Peyer's patch (tissue), 4 donors: ENCODE results near the gene NALCN. TPM values are rescaled to one million over a fixed set of nuclear protein-coding genes. Genes with fewer than 3 reads are reported as not detected.

Source experiments
- DNase-seq, 3 donors: peaks; one replicate each; pipeline ENCODE4 v3.0.0-alpha.2; 2017 to 2019
- H3K27ac ChIP-seq, 4 donors: fragments of 200-600 bp; sonication (generic); one replicate each; pipeline ENCODE4 v1.5.1; 2016 to 2019
- H3K27me3 ChIP-seq, 2 donors: fragments of 200-600 bp; sonication (generic); one replicate each; pipeline ENCODE4 v1.5.1; 2019
- H3K36me3 ChIP-seq, 3 donors: fragments of 200-600 bp; sonication (generic); one replicate each; pipeline ENCODE4 v1.5.1; 2016 to 2019
- H3K4me1 ChIP-seq, 4 donors: fragments of 200-600 bp; sonication (generic); one replicate each; pipeline ENCODE4 v1.5.1; 2016 to 2019
- H3K4me3 ChIP-seq, 4 donors: fragments of 200-600 bp; sonication (generic); 1 replicate in 3 of 4; 2 replicates in 1 of 4; pipeline ENCODE4 v1.5.1; 2016 to 2019; ENCODE audit warnings: mild to moderate bottlenecking in 1 of 4
- H3K9me3 ChIP-seq, 4 donors: fragments of 200-600 bp; sonication (generic); one replicate each; pipeline ENCODE4 v1.5.1; 2016 to 2019; ENCODE audit warnings: mild to moderate bottlenecking in 1 of 4
- POLR2A ChIP-seq, 2 donors: fragments of 450-650 bp; IDR thresholded peaks; one replicate each; pipeline ENCODE4 v1.5.1; 2017; ENCODE audit warnings: antibody characterized with exemption in 2 of 2, mild to moderate bottlenecking in 2 of 2, moderate library complexity in 2 of 2
- total RNA-seq, 4 donors: library from RNA; depleted of rRNA; stranded (reverse); fragments of >200 nt; gene quantifications; one replicate each; pipeline ENCODE4 v1.1.0, GENCODE V29; 2016
- TF ChIP-seq, protein P1 (sequence below), 6 experiments: fragments of 450-650 bp in 4 of 6; fragments of 200-600 bp in 2 of 6; sonication (generic) in 1 of 6; IDR thresholded peaks; one replicate each; pipeline ENCODE4 v1.5.1; 2017 to 2019; ENCODE audit warnings: antibody characterized with exemption in 6 of 6, mild to moderate bottlenecking in 3 of 6, moderate library complexity in 1 of 6

The NALCN gene
- total RNA-seq, 4 donors from 2014 or later, result 0.13 to 0.18 TPM; not detected in 2

DNA sequence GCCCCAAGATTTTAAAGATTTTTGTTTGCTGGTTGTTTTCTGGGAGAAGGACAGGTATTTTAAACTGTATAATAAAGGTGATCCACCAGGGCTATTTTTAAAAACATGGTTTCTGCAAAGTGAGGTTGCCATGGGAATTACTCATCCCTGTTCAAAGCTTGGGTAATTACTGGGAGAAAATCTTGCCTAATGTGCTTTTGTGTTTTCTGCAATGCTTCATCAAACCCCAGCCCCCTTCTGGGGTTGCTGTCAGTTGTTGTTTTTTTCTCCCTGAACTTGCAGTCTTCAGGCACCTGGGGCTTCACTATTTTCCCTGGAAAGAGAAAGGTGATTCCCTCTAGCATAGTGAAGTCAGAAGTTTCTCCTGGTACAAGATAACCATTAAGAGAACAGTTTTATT lies 277.2 kb downstream of the NALCN start:
- Histone ChIP-seq H3K27ac (no peak overlapping the region), H3K27me3 (no peaks in the 10 kb centered on the region), H3K36me3 (no peaks in the 10 kb centered on the region), H3K9me3 (no peaks in the 10 kb centered on the region), H3K4me3 (no peak overlapping the region), H3K4me1 (no peaks in the 10 kb centered on the region)
- no peak for DNase-seq
- TF ChIP-seq POLR2A (IDR thresholded peaks at IDR 0.05), result no peak
- TF ChIP-seq, protein P1, sequence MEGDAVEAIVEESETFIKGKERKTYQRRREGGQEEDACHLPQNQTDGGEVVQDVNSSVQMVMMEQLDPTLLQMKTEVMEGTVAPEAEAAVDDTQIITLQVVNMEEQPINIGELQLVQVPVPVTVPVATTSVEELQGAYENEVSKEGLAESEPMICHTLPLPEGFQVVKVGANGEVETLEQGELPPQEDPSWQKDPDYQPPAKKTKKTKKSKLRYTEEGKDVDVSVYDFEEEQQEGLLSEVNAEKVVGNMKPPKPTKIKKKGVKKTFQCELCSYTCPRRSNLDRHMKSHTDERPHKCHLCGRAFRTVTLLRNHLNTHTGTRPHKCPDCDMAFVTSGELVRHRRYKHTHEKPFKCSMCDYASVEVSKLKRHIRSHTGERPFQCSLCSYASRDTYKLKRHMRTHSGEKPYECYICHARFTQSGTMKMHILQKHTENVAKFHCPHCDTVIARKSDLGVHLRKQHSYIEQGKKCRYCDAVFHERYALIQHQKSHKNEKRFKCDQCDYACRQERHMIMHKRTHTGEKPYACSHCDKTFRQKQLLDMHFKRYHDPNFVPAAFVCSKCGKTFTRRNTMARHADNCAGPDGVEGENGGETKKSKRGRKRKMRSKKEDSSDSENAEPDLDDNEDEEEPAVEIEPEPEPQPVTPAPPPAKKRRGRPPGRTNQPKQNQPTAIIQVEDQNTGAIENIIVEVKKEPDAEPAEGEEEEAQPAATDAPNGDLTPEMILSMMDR (IDR thresholded peaks at IDR 0.05), result no peak

DNA sequence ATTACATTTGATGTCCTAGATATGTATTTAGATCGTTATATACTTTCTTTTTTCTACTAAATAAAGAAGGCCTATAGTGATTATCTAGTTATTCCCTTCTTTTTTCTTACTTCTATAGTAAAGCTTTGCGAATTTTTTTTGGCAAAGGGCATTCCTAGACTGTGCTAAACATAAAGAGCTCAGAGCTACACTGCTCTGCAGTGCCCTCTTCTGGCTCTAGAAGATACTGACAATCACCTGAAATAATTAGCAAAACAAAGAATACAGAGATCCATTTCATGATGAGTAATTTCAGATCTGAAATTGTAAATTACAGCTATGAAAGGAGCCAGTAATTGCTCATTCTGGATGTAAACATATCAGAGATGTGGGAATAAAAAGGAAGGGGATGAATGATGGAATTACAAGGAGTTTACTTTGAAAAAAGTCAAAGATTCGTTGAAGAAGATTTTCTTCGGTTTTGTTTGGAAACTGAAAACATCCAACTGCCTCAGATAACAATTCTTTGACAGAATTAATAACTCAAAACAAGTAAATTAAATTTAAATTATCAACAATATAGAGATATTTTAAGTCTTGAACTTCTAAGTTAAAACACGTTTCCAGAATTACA lies 288.5 kb downstream of the NALCN start:
- Histone ChIP-seq H3K4me3 (no peak overlapping the region), H3K36me3 (no peaks in the 10 kb centered on the region), H3K27me3 (no peaks in the 10 kb centered on the region), H3K27ac (no peak overlapping the region), H3K4me1 (no peaks in the 10 kb centered on the region), H3K9me3 (no peaks in the 10 kb centered on the region)
- no peak for DNase-seq
- TF ChIP-seq, protein P1 (IDR thresholded peaks at IDR 0.05), result peak in 4 of 6 experiments; percentile 49 to 55 (median 51)
- no peak for TF ChIP-seq POLR2A (IDR thresholded peaks at IDR 0.05)

DNA sequence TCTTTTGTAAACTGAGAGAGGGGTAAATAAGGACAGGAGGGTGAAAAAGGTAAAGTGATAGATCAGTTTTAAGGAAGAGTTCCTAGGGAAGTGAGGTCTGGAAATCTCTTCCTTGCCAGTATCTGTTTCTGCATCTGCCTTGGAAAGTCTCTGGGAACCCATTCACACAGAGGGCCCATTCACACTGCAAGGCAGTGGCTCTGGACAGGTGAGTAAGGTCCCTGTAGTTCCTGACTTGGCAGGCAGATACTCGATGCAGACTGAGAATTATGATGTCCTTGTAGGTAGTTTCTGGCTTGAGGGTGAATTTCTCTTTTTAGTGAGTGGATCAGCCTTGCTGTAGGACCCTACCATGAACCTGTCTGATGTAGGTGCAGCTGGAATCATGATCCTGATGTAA lies 293.3 kb downstream of the NALCN start:
- H3K27me3 ChIP-seq, result no peaks in the 10 kb centered on the region
- H3K9me3 ChIP-seq, result no peaks in the 10 kb centered on the region
- no peak for DNase-seq
- TF ChIP-seq POLR2A (IDR thresholded peaks at IDR 0.05), result no peak
- TF ChIP-seq, protein P1 (IDR thresholded peaks at IDR 0.05), result no peak
- H3K4me3 ChIP-seq, result no peak overlapping the region
- H3K36me3 ChIP-seq, result no peaks in the 10 kb centered on the region
- no peak overlapping the region for H3K27ac ChIP-seq
- H3K4me1 ChIP-seq, result no peaks in the 10 kb centered on the region

DNA sequence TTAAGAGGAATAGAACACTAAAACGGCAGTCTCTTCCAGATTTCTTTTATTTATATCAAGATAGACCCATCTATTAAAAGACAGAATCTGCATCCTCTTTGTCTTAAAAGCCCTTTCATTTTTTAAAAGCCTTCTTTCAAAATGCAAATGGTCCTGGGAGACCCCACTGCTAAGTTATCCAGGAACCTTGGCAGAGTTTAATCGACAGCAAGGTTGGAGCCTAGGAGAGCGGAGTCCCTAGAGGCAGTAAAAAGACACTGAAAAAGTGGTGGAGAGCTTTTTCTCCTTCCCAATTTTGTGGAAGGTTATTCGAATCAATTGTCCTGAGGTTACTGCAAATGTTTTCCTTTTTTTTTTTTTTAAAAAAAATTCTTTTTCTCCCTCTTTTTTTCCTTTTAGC lies 294.7 kb downstream of the NALCN start:
- H3K9me3 ChIP-seq, result no peaks in the 10 kb centered on the region
- no peak for DNase-seq
- H3K27ac ChIP-seq, result no peak overlapping the region
- TF ChIP-seq POLR2A (IDR thresholded peaks at IDR 0.05), result no peak
- TF ChIP-seq, protein P1 (IDR thresholded peaks at IDR 0.05), result no peak
- H3K27me3 ChIP-seq, result no peaks in the 10 kb centered on the region
- no peak overlapping the region for H3K4me3 ChIP-seq
- no peaks in the 10 kb centered on the region for H3K4me1 ChIP-seq
- H3K36me3 ChIP-seq, result no peaks in the 10 kb centered on the region

DNA sequence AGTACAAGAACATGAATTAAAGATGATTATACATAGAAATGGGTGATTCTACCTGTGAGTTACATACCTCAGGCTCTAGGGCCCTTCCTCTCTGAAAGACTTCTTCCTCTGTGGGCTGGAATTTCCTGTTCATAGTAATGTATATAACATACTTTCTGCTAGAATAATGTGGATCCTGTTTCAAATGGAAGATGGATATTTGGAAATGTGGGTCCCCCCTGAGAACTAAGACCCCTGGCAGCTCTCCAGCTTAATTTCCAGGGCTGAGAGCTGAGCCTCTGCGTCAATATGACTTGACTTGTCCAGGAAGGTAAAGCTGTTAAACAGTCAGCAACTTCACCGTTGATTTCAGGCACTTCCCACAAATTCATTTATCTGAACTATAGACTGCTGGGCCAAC lies 296.3 kb downstream of the NALCN start:
- no peak overlapping the region for H3K4me3 ChIP-seq
- H3K27me3 ChIP-seq, result no peaks in the 10 kb centered on the region
- H3K27ac ChIP-seq, result no peak overlapping the region
- no peak for DNase-seq
- TF ChIP-seq POLR2A (IDR thresholded peaks at IDR 0.05), result no peak
- TF ChIP-seq, protein P1 (IDR thresholded peaks at IDR 0.05), result no peak
- H3K4me1 ChIP-seq, result no peaks in the 10 kb centered on the region
- no peaks in the 10 kb centered on the region for H3K9me3 ChIP-seq
- no peaks in the 10 kb centered on the region for H3K36me3 ChIP-seq

DNA sequence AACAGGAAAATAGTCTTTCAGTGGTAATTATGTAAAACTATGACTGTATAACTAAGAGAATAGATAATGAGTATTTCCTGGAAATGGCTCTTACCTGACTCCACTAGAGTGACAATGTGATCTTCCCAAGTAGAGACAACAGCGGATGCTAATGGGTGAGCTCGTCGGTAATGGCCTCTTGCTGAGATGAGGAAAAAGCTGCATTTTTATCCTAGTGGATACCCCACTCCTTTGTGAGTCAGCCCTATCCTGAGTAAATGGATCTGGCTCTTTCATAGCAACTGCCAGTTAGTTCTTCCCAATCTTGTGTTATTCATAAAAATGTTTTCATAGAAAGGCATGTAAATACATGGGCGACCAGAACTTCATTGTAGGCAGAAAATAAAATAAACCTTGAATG lies 299.5 kb downstream of the NALCN start:
- Histone ChIP-seq H3K27ac (no peak overlapping the region), H3K36me3 (no peaks in the 10 kb centered on the region), H3K4me3 (no peak overlapping the region), H3K9me3 (no peaks in the 10 kb centered on the region), H3K27me3 (no peaks in the 10 kb centered on the region), H3K4me1 (no peaks in the 10 kb centered on the region)
- TF ChIP-seq, protein P1 (IDR thresholded peaks at IDR 0.05), result no peak
- no peak for TF ChIP-seq POLR2A (IDR thresholded peaks at IDR 0.05)
- DNase-seq, result no peak
